HEK293 (cell line): Measurements from ENCODE around the gene SLC6A13.

Source experiments
- GLIS2 ChIP-seq: fragments of 450-650 bp; formaldehyde crosslinking; IDR thresholded peaks from 2 replicates; pipeline ENCODE4 v1.5.1; 2016; ENCODE audit warnings: missing biosample characterization, missing genetic modification characterization
- TCF7L2 ChIP-seq: IDR thresholded peaks from 2 replicates; pipeline ENCODE4 v1.6.1; 2011; ENCODE audit warnings: low read depth, mild to moderate bottlenecking, inconsistent platforms, low read length, moderate library complexity, borderline replicate concordance
- ZNF132 ChIP-seq: fragments of 450-650 bp; formaldehyde crosslinking; IDR thresholded peaks from 2 replicates; pipeline ENCODE4 v1.5.1; 2017; ENCODE audit warnings: missing biosample characterization, missing genetic modification characterization, borderline replicate concordance
- ZNF426 ChIP-seq: fragments of 450-650 bp; formaldehyde crosslinking; IDR thresholded peaks from 2 replicates; pipeline ENCODE4 v1.5.1; 2017; ENCODE audit warnings: missing biosample characterization, missing genetic modification characterization, mild to moderate bottlenecking, inconsistent platforms, moderate library complexity
- ZNF513 ChIP-seq: fragments of 450-650 bp; IDR thresholded peaks from 2 replicates; pipeline ENCODE4 v1.5.1; 2018; ENCODE audit warnings: missing biosample characterization, missing genetic modification characterization
- ZNF629 ChIP-seq: fragments of 450-650 bp; formaldehyde crosslinking; IDR thresholded peaks from 2 replicates; pipeline ENCODE4 v1.5.1; 2017; ENCODE audit warnings: missing biosample characterization, missing genetic modification characterization
- TF ChIP-seq, protein P1 (sequence below): fragments of 450-650 bp; formaldehyde crosslinking; IDR thresholded peaks from 2 replicates; pipeline ENCODE4 v1.5.1; 2016; ENCODE audit warnings: missing biosample characterization, missing genetic modification characterization
- TF ChIP-seq, protein P2 (sequence below): fragments of 450-650 bp; formaldehyde crosslinking; IDR thresholded peaks from 2 replicates; pipeline ENCODE4 v1.5.1; 2016; ENCODE audit warnings: missing biosample characterization, missing genetic modification characterization

GRCh38 chr12:225012-225411 is 37.6 kb downstream of the SLC6A13 start:
- TF ChIP-seq, protein P1, sequence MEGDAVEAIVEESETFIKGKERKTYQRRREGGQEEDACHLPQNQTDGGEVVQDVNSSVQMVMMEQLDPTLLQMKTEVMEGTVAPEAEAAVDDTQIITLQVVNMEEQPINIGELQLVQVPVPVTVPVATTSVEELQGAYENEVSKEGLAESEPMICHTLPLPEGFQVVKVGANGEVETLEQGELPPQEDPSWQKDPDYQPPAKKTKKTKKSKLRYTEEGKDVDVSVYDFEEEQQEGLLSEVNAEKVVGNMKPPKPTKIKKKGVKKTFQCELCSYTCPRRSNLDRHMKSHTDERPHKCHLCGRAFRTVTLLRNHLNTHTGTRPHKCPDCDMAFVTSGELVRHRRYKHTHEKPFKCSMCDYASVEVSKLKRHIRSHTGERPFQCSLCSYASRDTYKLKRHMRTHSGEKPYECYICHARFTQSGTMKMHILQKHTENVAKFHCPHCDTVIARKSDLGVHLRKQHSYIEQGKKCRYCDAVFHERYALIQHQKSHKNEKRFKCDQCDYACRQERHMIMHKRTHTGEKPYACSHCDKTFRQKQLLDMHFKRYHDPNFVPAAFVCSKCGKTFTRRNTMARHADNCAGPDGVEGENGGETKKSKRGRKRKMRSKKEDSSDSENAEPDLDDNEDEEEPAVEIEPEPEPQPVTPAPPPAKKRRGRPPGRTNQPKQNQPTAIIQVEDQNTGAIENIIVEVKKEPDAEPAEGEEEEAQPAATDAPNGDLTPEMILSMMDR (tag by site-specific recombination), result no peak
- no peak for TF ChIP-seq ZNF629
- no peak for TF ChIP-seq ZNF132 (tag by site-specific recombination)
- TF ChIP-seq, protein P2, sequence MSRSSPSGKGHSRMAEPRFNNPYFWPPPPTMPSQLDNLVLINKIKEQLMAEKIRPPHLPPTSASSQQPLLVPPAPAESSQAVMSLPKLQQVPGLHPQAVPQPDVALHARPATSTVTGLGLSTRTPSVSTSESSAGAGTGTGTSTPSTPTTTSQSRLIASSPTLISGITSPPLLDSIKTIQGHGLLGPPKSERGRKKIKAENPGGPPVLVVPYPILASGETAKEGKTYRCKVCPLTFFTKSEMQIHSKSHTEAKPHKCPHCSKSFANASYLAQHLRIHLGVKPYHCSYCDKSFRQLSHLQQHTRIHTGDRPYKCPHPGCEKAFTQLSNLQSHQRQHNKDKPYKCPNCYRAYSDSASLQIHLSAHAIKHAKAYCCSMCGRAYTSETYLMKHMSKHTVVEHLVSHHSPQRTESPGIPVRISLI (tag by site-specific recombination), result no peak
- TF ChIP-seq GLIS2, result no peak
- no peak for TF ChIP-seq ZNF426 (tag by site-specific recombination)
- TF ChIP-seq TCF7L2, result no peak
- TF ChIP-seq ZNF513 (tag by site-specific recombination), result no peak
